NT2/D1 (cell line): Measurements from ENCODE around the gene CEACAM21.

Experiments
- SUZ12 ChIP-seq: IDR thresholded peaks from 2 replicates; pipeline ENCODE4 v1.6.1; 2011; ENCODE audit not compliant: insufficient read length, insufficient read depth; ENCODE audit errors: extremely low read depth
- YY1 ChIP-seq: IDR thresholded peaks from 2 replicates; pipeline ENCODE4 v1.6.1; 2011; ENCODE audit not compliant: insufficient read length, insufficient read depth
- ZNF274 ChIP-seq: IDR thresholded peaks from 2 replicates; pipeline ENCODE4 v1.6.1; 2011; ENCODE audit warnings: mild to moderate bottlenecking, low read depth, low read length

DNA sequence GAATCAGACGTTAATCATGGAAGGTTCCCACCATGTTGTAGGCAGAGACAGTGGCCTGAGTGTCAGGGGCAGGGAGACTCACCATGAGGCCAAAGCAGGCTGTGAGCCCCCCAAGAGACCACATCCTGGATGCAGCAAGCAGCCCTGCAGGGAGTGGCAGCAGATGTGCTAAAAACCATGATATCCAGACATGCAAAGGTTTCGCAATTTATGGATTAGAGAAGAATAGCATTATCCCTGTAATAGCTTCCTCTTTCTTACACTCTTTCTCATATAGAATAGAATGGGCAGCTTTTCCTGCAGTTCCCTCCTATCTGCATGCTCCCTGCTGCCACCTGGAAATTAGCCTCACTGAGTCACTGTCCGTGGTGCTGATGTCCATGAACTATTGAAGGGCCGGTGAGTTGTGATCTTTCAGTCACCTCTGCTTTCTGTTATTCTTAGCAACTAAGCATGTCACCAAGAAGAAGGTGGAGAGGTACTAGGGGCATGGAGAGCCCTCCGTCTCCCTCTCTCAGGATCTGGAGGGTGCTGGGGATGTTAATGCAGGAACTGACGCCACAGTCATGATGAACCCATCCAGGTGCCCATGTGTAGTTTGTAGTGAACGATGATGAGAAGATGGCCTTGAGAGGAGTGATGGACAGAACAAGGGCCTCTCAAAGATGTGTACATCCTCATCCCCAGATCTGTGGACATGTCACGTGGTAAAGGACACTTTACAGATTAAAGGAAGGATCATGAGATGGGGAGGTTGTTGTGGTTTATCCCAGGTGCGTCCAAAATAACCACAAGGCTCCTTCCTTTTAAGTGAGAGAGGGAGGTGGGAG is 41.0 kb downstream of the CEACAM21 start:
- no peak for TF ChIP-seq YY1
- no peak for TF ChIP-seq ZNF274
- TF ChIP-seq SUZ12 = no peak
